ENCODE data around the gene STAB1. TPM values are rescaled to one million over a fixed set of nuclear protein-coding genes. Genes with fewer than 3 reads are reported as not detected.
A peak's percentile ranks its signal among the peaks of the same experiment; 100 is the strongest.
"Not testable (repeated sequence)": the region's sequence is repeated elsewhere in the genome, so short reads cannot be mapped to it uniquely, and the experiment has no call there.

Gene STAB1
- total RNA-seq, 1 donor from 2014 or later, result 21.2 TPM

DNA sequence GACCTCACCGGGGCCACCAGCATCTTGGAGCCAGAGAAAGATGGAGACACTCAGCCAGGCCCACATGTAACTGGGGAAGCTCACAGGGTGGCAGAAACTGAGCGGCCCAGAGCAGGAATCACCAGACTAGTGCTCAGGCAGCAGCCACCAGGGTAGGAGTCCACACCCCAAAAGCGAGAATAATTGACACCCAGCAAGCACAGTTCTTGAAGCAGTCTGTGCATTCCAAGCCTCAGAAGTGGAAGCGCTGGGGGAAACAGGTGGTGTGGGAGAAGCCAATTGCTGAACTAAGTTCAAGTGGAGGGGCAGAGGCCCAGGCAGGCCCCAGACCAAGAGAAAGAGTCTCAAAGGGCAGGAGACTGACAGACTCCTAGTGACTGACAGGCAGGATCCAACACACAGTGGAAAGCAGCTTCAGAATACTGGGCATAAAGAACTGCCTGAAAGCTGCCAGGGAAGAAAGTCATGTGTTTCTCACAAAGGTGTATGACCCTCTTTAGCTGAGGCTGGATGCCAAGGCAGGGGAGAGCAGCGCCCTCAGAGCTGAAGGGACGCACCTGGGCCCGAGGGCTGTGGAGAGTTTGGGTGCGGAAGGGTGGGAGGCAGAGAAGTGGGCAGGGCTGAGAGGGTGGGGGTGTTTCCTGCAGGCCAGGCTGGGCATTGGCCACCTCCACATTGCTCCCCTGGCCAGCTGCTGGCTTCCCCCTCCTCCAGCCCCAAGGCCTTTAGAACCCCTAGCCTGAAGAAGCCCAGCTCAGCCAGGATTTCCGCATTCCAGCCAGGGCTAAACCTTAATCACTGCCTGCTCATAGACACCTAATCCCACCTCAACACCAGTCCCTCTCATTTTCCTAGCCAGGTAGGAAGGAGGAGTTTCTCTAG, 30.8 kb downstream of the STAB1 start:
- ATAC-seq, result peak; percentile 50

DNA sequence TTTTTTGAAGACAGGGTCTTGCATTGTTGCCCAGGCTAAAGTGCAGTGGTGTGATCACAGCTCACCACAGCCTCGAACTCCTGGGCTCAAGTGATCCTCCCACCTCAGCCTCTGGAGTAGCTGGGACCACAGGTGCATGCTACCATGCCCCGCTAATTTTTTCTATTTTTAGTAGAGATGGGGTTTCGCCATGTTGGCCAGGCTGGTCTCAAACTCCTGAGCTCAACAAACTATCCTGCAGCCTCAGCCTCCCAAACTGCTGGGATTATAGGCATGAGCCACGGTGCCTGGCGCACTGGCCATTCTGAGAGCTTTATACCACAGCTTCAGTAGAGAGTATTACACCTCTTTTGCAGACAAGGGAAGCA, 31.5 kb downstream of the STAB1 start:
- ATAC-seq, result not testable (repeated sequence)

DNA sequence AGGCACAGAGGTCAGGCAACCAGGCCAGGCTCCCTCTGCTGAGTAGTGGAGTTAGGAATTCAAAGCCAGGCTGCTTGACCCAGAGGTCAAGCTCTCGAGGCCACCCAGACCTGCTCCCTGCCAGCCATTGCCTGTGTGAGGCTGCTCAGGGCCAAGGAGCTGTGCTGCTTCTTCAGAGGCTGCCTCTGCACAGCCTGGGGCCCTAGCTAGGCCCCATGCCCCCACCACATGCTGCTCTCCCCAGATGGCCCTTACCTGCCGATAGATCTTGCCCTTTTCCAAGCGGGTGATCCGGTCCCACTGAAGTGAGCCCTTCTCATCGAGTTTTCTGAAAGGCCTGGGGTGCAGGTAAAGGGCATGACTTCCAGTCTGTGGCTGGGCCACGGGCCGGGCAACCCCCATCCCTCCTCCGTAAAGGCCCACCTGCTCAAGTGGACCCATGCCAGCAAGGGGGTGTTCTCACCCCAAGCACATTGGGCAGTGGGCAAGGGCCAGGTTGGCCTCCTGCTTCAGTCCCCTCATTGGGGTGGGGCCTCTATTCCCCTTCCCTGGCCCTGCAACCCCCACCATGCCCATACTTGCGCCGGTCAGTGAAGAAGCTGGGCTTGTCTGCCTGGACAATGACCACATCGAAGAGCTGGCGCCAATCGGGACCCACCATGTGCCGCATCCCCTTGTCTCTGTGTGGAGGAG, 32.0 kb downstream of the STAB1 start:
- ATAC-seq, result no peak

DNA sequence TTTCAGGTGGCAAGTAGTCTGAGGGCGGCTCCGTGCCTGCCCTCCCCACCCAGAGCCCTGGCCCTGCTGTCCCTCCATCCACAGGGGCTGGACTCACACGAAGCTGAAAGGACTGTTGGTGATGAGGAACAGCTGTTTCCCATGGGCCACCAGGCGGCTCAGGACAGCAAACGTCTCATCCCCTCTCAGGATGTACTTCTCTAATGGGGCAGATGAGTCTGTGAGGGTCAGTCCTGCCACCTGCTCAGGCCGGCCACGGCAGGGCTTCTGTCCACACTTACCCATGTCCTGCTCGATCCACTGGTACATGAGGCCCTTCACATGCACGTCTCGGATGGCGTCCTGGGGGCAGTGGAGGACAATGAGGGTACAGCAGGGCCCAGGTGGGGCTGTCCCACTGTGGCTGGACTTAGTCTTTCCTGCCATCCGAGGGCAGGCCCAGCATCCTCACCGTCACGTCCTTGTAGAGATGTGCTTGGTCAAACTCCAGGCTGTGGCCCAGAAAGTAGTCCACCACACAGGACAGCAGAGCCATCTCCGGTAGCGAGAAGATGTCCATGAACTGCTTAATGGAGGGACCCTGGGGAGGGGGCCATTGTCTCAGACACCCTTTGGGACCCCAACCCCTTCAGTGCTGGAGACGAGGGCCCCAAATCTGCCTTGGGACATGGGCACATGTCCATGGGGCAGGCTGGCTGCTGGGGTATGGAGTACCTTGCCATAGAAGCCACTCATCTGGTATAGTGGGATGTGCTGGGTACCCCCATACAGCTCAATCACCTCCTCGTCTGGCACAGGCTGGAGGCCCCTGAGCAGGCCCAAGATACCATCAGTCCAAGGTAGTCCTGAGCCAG, 32.8 kb downstream of the STAB1 start:
- ATAC-seq, result no peak

DNA sequence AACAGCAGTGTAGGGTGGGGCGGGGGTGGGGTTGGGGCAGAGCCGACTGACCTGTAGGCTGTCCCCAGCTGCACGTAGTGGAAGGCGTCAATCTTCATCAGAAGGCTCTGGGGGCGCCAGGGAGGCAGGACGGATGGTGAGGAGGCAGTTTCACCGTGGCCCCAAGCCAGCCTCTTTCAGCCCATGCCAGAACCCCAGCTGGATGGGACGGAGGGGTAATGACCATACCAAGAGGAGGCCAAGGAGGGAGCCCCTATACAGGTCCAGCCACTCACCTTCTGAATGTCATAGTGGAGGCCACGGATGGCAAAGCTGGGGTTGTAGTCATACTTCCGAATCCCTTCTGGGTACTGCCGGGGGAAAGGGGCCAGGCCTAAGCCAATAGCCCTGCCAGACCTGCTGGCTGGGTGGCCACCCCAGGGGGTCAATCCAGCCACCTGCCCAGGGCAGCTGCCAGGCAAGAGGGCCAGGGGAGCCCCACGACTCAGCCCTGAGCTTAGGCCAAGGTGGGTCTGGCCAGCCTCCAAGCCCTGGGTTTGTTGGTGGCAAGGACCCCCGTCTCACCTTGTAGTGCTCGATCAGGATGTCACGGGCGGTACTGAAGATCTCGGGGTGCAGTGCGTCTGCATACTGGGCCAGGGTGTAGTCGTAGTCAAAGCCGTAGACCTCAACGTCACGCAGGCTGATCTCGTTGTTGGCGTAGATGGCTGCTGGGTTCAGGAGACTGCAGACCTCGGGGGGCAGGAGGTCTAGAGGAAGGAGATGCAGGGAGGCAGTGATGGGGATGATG, 33.6 kb downstream of the STAB1 start:
- no peak for ATAC-seq

DNA sequence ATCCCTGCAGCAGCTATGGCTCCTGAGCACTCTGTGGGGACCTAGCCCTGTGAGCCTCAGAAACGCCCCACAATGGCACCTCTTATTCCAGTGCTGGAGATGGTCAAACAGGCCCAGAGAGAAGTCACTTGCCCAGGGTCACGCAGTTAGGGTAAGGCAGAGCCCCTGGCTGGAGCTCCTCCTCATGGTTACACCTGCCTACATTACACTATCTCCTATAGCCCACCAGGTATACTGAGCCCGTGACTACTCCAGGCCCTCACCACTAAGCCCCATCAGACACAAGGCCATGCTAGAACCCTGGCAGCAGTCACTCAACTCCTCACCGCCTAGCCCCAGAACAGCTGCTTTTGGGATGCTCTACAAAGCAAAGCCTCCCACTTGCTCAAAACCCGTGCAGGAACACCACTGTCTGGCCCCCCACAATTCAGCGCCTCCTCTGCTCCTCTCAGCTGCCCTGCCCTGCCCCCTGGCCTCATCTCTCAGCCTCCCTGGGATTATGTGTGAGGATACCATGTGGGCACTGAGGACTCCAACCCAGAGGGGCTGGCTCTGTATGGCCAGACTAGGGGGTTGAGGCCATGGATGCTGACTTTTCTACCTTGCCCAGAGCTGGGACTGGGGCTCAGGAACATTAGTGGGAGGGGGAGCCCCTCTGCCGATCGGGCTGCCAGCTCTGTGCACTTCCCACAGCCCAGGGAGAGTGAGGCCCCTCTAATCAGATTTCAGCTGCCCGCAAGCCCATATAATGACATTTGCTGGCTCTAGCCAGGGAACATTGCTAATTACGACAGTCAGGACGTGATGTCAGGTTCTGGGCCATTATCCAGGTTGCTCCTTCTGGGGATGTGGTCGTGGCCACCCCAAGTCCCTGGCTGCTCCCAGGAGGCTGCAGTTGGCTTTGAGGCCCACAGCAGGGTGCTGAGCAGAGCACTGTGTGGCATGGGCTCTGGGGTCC, 34.5 kb downstream of the STAB1 start:
- ATAC-seq, result no peak

DNA sequence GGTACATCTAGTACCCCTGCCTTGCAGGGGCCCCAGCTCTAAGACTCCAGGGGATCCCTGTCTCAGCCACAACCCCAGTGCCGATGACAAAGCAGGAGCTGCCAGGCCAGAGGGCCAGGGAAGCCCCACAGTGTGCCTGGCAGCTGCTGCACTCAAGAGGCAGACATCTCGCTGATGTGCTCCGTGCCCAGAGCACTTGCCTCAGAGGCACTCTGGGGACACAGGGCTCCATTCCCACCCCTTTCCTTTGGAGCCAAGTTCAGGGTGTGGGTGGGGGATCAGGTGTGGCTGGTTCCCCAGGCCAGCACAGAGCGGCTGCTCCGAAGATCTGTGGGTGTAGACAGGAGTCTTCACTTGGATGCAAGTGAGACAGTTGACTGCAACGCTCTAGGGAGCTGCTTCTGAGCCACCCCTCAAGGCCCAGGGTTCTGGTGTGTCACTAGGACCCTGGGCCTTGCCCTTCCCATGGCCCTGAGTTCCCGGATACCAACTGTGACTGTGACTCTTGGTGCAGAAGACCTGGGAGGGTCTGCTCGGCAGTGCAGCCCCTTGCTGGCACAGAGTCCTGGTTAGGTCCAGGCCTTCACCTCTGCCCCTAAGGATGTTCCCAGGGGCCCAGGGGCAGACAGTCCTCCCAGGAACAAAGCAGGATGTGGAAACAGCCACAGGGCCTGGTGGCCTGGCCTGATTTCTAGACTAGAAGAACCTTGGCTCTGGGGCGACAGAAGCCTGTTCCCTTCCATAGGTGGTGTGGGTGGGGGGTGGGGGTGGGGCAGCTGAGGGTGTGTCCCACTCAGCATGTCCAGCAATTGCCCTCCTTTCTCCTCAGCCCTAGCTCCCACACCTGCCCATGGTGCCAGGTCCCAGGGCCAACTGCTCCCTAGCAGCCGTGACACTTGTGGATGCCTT, 36.0 kb downstream of the STAB1 start:
- ATAC-seq, result peak; percentile 2

DNA sequence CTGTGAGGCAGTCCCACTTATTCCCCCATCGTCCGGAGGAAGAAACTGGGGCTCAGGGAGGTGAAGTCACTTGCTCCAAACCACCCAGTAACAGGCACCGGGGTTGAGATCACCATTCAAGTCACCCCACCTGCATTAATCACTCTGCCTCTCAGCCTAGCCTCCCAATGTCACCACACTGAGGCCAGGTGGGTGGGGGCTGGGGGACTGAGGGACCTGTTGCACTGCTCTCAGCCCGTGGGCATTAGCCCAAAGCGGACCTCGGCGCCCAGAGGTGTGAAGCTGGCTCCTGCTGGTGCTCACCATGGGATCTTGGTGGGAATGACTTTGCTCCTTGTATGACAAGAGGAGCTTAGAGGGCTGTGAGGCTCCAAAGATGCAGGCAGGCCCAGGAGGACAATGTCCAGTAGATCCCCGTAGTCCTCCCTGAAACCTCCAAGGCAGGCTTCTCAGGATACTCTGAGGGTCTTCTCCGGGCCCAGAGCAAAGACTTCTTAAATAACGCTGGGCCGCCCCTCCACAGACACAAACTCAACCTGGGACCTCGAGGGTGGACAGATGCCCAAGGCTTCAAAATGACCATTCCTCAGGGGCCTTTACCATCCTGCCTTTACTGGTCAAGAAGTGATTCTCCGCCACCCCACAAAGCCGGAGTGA, 36.9 kb downstream of the STAB1 start:
- no peak for ATAC-seq

DNA sequence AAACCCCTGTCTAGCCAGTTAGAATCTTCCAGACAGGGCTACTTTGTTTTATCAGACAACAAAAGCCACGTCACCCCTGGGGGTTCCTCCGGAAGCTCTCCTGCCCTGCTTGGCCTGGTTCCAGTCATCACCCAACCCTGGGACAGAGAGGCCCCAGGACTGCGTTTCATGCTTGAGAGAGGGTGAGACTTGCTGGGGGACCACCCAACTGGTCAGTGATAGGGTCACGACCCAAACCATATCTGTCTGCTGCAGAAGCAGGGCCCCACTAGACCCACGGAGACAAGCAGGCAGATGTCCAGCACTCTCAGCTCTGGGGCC, 37.3 kb downstream of the STAB1 start:
- ATAC-seq, result no peak

DNA sequence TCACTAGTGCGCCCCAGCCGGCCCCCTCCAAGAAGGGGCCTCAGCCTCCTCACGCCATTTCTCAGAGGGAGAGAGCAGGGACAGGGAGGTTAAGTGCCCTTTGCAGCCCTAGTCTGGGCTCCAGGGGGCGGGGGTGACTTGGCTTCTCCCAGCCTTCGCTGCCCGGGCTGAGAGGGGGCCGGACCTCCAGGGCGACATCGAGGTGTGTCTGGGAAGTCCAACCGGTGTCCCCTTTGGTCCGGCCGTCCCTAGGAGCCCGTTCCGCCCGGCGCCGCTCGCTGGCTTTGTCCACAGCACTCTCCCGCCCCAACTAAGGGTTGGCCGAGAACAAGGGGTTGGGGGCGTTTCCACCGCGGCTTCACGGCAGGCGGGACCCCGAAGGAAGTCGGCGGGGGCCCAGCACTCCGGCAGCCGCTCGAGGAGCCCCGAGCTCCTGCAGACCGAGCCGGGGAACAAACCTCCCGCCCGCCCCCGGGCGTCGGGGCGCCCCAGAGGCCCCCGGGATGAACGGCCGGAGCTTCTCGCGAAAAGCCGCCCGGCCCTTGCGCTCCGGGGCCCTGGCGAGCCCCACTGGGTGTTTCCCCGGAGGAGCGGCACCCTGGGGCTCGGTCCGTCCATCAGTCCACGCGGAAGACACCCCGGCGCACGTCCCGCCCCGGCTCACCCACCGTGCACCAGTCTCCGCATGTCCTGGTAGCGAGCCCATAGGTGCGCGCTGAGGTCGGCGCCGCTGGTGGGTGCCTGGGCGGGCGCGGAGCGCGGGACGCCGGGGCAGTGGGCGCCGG, 37.9 kb downstream of the STAB1 start:
- no peak for ATAC-seq

DNA sequence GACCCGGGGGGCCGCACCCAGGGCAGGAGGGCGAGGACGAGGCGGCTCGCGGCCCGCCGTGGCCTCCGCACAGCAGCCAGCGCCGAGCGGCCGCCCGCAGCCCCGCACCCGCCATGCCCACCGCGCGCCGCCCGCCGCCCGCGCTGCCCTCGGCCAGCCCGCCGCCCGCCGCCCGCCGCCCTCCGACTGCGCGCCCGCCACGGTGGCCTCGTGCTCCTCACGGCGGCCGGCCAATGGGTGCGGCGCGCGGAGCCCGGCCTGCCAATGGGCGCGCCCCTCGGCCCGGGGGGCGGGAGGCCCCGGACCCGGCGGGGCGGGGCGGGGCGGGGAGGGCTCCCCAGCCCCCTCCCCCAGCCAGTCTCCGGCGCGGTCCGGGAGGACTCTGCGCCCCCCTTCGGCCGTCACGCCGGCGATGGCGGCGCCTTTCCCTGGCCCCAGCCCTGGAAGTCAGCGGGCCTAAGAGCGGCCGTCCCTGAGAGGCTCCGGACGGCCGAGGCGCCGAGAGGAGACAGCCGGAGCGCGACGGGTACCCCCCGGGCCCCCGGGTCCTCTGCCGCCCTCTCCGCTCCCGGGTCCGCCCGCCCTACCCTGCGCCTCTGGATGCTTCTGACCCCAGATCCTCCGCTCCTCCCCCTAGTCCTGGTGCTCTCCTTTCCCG, 38.6 kb downstream of the STAB1 start, which contains the start of gene NT5DC2:
Gene NT5DC2 (minus strand): TSS at position 235 of the 658 bp plus-strand sequence. CDS start 120 bp downstream, at position 115.
- ATAC-seq, result peak; percentile 24

DNA sequence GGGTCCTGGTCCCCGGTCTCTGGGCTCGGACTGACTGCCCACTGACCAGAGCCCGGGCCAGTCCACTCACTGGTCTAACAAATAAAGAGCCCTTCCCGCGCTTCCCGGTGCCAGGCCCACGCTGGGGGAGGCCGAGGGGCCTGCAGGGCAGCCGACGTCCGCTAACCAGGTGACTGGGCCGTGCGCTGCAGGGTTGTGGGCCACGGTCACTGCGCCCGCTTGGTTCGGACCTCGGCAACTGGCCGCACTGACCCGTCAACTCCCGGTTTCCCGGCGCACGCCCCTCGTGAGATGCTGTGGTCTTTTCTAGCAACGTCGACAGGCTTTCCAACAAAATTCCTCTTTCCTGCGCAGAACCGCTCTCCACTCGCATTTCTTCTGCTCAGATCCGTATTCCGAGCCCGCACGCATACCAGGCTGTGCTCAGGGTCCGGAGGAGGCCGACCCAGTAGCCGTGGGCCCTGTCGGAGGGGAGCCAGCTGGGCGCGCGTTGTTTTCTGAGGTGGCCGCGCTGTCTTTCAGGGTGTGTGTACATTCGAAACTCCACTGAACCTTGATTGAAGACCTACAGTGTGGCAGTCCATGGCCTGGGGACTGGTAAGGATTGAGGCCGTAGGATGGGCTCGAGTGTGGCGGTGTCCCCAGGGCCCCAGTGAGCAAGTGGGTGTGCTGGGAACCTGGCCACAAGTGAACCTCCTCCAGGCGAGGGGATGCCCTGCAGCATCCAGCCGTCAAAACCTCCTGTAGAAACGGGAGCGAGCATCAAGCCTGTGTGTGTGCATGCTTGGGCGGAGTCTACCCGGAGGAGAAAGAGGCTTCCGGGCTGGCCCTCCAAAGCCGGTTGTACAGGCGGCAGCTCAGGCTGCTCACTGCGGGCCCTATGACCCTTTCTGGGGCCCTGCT, 39.4 kb downstream of the STAB1 start:
- peak; percentile 20 for ATAC-seq

DNA sequence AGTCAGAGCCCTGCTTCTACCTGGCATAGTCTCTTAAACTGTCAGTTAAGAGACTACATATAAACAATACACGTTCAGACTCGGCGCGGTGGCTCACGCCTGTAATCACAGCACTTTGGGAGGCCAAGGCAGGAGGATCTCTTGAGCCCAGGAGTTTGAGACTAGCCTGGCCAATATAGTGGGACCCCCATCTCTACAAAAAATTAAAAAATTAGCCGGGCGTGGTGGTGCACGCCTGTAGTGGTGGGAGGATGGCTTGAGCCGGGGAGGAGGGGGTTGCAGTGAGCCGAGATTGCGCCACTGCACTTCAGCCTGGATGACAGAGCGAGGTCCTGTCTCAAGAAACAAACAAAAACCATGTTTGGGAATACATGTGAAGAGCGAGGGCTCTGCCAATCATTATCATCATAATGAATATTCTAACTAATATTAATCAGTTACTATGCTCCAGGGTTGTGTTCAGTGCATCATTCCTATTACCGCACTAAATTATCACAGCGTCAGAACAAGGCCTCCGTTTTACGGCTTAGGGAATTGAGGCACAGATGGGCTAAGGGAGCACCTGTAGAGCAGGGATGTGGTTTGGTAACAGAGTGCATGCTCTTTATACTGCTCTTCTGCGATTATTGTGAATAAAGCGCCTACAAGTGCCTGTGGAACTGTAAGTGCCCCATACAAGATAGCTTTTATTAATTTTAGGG, 40.4 kb downstream of the STAB1 start:
- ATAC-seq, result no peak

DNA sequence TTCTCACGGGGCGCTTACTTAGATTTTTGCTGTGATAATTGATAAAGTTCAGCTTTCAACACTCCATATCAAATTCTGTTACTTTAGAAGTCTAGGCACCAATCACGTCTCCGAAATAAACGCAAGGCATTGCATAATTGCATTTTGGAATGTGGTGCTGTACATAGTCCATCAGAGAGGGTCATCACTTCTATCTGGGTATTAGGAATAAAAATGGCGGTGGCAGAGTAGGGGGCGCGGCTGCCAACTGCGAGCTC, 40.9 kb downstream of the STAB1 start:
- no peak for ATAC-seq

DNA sequence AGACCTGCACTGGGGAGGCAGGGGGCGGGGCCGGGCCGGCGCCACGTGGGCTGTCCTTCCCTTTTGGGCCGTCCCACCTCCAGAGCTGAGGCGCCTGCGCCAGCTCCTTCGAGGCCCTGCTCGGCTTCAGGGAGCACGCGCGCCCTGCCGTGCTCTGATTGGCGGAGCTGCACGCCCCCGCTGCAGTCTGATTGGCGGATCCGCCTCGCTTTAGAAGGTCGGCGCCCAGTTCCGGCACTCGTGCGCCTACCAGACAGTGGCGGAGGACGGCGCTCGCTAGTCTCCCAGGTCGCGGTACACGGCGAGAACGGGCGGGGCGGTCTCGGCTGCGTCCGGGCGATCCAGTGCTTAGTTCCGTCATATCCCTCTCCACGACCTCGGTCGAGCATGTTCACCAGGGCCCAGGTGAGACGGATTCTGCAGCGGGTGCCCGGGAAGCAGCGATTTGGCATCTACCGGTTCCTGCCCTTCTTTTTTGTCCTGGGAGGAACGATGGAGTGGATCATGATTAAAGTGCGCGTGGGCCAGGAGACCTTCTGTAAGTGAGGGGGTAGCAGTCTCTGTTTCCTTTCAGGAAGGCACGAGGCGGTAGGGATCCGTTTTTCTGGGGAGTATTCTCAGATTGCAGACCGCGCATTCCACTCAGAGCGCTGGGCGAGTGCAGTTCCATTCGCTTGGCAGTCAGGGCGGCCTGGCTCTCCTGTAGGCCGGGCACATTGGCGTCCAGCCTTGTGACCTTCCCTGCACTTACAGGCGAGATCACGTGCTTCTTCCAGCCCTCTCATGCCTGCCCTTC, 41.4 kb downstream of the STAB1 start, which contains the start of gene UQCC5:
Gene UQCC5 (plus strand): TSS at position 237 of the 796 bp plus-strand sequence. CDS start 151 bp downstream, at position 388.
- ATAC-seq, result peak; percentile 94
